Measurements from ENCODE around the gene CAMK4. TPM values are rescaled to one million over a fixed set of nuclear protein-coding genes. Genes with fewer than 3 reads are reported as not detected.

Gene CAMK4
- total RNA-seq, 1 experiment from 2014 or later, result 6.3 TPM

GRCh38 chr5:111513131-111513520 lies 288.9 kb downstream of the CAMK4 start:
- Histone ChIP-seq H3K9me3 (ENCODE audit: control insufficient read depth, low read depth, low read length) (no peaks in the 10 kb centered on the region), H4K5ac (ENCODE audit: insufficient read length, low read depth, low read length) (no peak overlapping the region), H3K4me2 (ENCODE audit: insufficient read depth, insufficient read length, low read length) (peak overlapping the region; percentile 81), H3K18ac (ENCODE audit: insufficient read length, low read depth, low read length) (no peak overlapping the region), H2BK15ac (ENCODE audit: low read depth, low read length) (no peak overlapping the region), H3K79me2 (ENCODE audit: insufficient read depth, low read length) (peaks cover 33% of the 10 kb centered on the region), H3K23me2 (ENCODE audit: insufficient read length, low read depth, low read length, poor library complexity, severe bottlenecking) (no peaks in the 10 kb centered on the region), H4K20me1 (ENCODE audit: control insufficient read depth, insufficient read depth, insufficient read length) (no peaks in the 10 kb centered on the region), H3K4me1 (ENCODE audit: insufficient read depth, low read length) (peaks cover 2% of the 10 kb centered on the region; the same call in 1 of the 2 replicates), H4K8ac (replicated peaks; ENCODE audit: insufficient read length, low read depth, low read length) (no peak overlapping the region), H2AK5ac (ENCODE audit: insufficient read length, low read length) (no peak overlapping the region), H3K56ac (ENCODE audit: insufficient read length, low read depth, low read length) (no peak overlapping the region), H2AFZ (ENCODE audit: low read length) (no peak overlapping the region), H2BK20ac (ENCODE audit: low read depth, low read length, poor library complexity, severe bottlenecking) (no peak overlapping the region), H3K23ac (ENCODE audit: insufficient read length, low read depth, low read length) (no peak overlapping the region), H4K91ac (ENCODE audit: insufficient read length, low read depth, low read length) (no peak overlapping the region), H3K4ac (ENCODE audit: low read depth, low read length) (no peak overlapping the region), H2BK5ac (ENCODE audit: insufficient read length, low read length) (no peak overlapping the region), H2BK12ac (ENCODE audit: insufficient read length, low read depth, low read length) (no peak overlapping the region), H3K27me3 (ENCODE audit: insufficient read depth, low read length) (no peaks in the 10 kb centered on the region), H2BK120ac (ENCODE audit: low read depth, low read length, poor library complexity, severe bottlenecking) (no peak overlapping the region), H3K79me1 (ENCODE audit: insufficient read depth, low read depth, low read length, poor library complexity, severe bottlenecking) (no peaks in the 10 kb centered on the region), H3K9ac (ENCODE audit: extremely low read depth, insufficient read length, low read length) (peak overlapping the region; percentile 44), H3K27ac (ENCODE audit: insufficient read length, low read depth, low read length) (peak overlapping the region; percentile 90), H3T11ph (ENCODE audit: low read length) (no peak overlapping the region), H3K14ac (ENCODE audit: insufficient read depth, low read length) (no peak overlapping the region)
- WGBS (ENCODE audit: extremely low coverage, insufficient read length, low lambda C conversion rate), result no CpG with 5 or more reads among the region's 6 CpGs
- Mint-ChIP-seq H3K4me3 (peak overlapping the region; percentile 85 to 96), H3K9me3 (no peaks in the 10 kb centered on the region), H3K27me3 (ENCODE audit: low read depth) (no peaks in the 10 kb centered on the region), H3K36me3 (ENCODE audit: insufficient read depth in 1 of 3, low read depth in 3 of 3) (no peaks in the 10 kb centered on the region; a peak in 1 of 7 replicates), H3K4me1 (peaks cover 38 to 48% of the 10 kb centered on the region in 2 experiments), H3K27ac (peak overlapping the region; percentile 93 to 99 (median 97))
- no peak for TF ChIP-seq CTCF (conservative IDR thresholded peaks at IDR 0.05)
- no peak for DNase-seq
